K562 (cell line): ENCODE data around the gene ERCC1. TPM values are rescaled to one million over a fixed set of nuclear protein-coding genes. Genes with fewer than 3 reads are reported as not detected.
A peak's percentile ranks its signal among the peaks of the same experiment; 100 is the strongest.

ENCODE experiments used
- CBX1 ChIP-seq: sonication (generic); IDR thresholded peaks from 2 replicates; pipeline ENCODE4 v1.6.1; 2016; ENCODE audit warnings: antibody characterized with exemption, low read depth, mild to moderate bottlenecking
- JUN ChIP-seq, 2 experiments: sonication (generic) in 1 of 2; formaldehyde crosslinking in 1 of 2; IDR thresholded peaks; 2 replicates each; pipeline versions ENCODE4 v1.6.1 to v1.8.0; 2012 to 2022; ENCODE audit warnings: borderline replicate concordance in 2 of 2, mild to moderate bottlenecking in 2 of 2, improper control_type of control experiment in 1 of 2, low read depth in 1 of 2, low read length in 1 of 2, missing genetic modification reagents in 1 of 2
- KDM1A ChIP-seq, 2 experiments: fragments of 450-650 bp; IDR thresholded peaks; 2 replicates each; pipeline ENCODE4 v1.6.1; 2016; ENCODE audit warnings: mild to moderate bottlenecking in 2 of 2
- NR4A1 ChIP-seq, 2 experiments: fragments of 250-450 bp in 1 of 2; fragments of 450-650 bp in 1 of 2; sonication (Bioruptor Pico) in 1 of 2; IDR thresholded peaks; 2 replicates each; pipeline versions ENCODE4 v1.4.0 to v1.6.1; 2016 to 2020; ENCODE audit warnings: mild to moderate bottlenecking in 2 of 2, missing compliant biosample characterization in 1 of 2, missing genetic modification characterization in 1 of 2, moderate library complexity in 1 of 2
- POLR2AphosphoS5 ChIP-seq: IDR thresholded peaks from 2 replicates; pipeline ENCODE4 v1.6.1; 2011; ENCODE audit warnings: mild to moderate bottlenecking, low read depth, low read length, moderate library complexity; ENCODE audit not compliant: control insufficient read depth, insufficient read depth
- TAF1 ChIP-seq: IDR thresholded peaks from 2 replicates; pipeline ENCODE4 v1.6.1; 2011; ENCODE audit warnings: mild to moderate bottlenecking, low read length, moderate library complexity; ENCODE audit not compliant: insufficient read depth, control insufficient read depth, severe bottlenecking; ENCODE audit errors: extremely low read depth
- TBL1XR1 ChIP-seq, 2 experiments: IDR thresholded peaks; 2 replicates each; pipeline ENCODE4 v1.6.1; 2012; ENCODE audit warnings: improper control_type of control experiment in 2 of 2, low read length in 2 of 2, mild to moderate bottlenecking in 1 of 2
- ZNF695 ChIP-seq: fragments of 450-650 bp; formaldehyde crosslinking; IDR thresholded peaks from 2 replicates; pipeline ENCODE4 v1.4.0; 2020; ENCODE audit warnings: mild to moderate bottlenecking, moderate library complexity
- polyA plus RNA-seq, 8 experiments: library from polyadenylated mRNA; depleted of rRNA in 4 of 8; stranded (reverse) in 5 of 8; unstranded in 3 of 8; fragments of >200 nt; fragmentation: Nextera tagmentation in 2 of 8; fragmentation: Illumina TruSeq in 1 of 8; extraction: Ambion mirVana in 2 of 8; extraction: Trizol in 1 of 8; gene quantifications; 2 replicates each; pipeline versions ENCODE4 v1.2.1 to v1.2.3, GENCODE V29; 2011 to 2014; ENCODE audit warnings: inconsistent platforms in 1 of 8, missing spikeins in 1 of 8
- total RNA-seq, 7 experiments: library from RNA; depleted of rRNA in 6 of 7; stranded (reverse); fragments of >200 nt in 6 of 7; fragmentation: Illumina TruSeq in 2 of 7; extraction: Trizol in 2 of 7; gene quantifications; 2 replicates each; pipeline versions ENCODE4 v1.2.1 to v1.2.3, GENCODE V29; 2011 to 2021; ENCODE audit warnings: low replicate concordance in 1 of 7
- TF ChIP-seq, protein P1 (sequence below), 3 experiments: fragments of 200-800 bp in 1 of 3; fragments of 250-450 bp in 1 of 3; fragments of 450-650 bp in 1 of 3; sonication (Bioruptor Pico) in 1 of 3; sonication (Bioruptor generic) in 1 of 3; formaldehyde crosslinking in 1 of 3; IDR thresholded peaks; 2 replicates each; pipeline versions ENCODE4 v1.6.1 to v1.8.0; 2016 to 2022; ENCODE audit warnings: mild to moderate bottlenecking in 2 of 3, missing genetic modification characterization in 2 of 3, missing compliant biosample characterization in 1 of 3, moderate library complexity in 1 of 3
- TF ChIP-seq, protein P2 (sequence below): sonication (generic); formaldehyde crosslinking; IDR thresholded peaks from 2 replicates; pipeline ENCODE4 v1.8.1; 2023; ENCODE audit warnings: mild to moderate bottlenecking, missing genetic modification reagents, moderate library complexity
- TF ChIP-seq, protein P3 (sequence below): sonication (generic); formaldehyde crosslinking; IDR thresholded peaks from 2 replicates; pipeline ENCODE4 v1.8.1; 2023; ENCODE audit warnings: mild to moderate bottlenecking, missing genetic modification reagents
- TF ChIP-seq, protein P4 (sequence below): fragments of 450-650 bp; IDR thresholded peaks from 2 replicates; pipeline ENCODE4 v1.6.1; 2017; ENCODE audit warnings: antibody characterized with exemption, mild to moderate bottlenecking

Gene ERCC1
- total and polyA plus RNA-seq, 9 of the 15 experiments (the other 6 are each of a cell fraction or from before 2014, with no cell fraction given): 9.3 to 92.6 (median 60.0) TPM

DNA sequence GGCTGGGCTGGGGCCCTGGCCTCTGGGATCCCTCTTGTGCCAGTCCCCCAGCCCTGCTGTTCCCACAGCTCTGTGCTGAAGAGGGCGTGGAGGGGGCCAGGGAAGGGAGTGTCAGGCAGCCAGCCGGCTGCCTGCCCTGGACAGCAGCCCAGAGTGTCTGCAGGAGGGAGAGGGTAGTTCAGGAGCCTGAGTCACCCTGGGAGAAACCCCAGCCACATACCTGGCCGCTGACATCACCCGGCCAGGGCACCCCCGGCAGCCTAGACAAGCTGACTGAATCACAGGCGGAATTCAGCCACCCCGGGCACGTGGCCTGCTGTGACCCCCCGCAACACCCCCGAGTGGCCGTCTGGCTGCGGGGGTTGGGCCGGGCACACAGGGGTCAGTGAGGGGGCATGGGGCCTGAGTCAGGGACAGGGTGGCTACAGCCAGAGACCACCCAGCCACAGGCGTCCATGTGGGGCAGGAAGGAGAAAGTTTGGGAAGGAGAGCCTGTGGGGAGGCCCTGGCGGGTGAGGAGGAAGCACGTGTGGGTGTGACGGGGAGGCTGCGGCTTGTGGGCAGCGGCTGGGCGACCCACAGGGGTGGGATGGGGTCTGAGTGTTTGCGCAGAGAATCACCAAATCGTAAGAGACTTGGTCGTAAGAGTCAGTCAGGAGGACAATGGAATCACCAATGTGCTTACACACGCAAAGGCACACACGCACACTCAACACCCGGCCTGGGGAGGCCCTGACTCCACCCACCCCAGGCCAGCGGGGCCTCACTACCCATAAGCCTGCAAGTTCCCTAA is 32.2 kb upstream of the ERCC1 start (continued):
- TF ChIP-seq, protein P1, sequence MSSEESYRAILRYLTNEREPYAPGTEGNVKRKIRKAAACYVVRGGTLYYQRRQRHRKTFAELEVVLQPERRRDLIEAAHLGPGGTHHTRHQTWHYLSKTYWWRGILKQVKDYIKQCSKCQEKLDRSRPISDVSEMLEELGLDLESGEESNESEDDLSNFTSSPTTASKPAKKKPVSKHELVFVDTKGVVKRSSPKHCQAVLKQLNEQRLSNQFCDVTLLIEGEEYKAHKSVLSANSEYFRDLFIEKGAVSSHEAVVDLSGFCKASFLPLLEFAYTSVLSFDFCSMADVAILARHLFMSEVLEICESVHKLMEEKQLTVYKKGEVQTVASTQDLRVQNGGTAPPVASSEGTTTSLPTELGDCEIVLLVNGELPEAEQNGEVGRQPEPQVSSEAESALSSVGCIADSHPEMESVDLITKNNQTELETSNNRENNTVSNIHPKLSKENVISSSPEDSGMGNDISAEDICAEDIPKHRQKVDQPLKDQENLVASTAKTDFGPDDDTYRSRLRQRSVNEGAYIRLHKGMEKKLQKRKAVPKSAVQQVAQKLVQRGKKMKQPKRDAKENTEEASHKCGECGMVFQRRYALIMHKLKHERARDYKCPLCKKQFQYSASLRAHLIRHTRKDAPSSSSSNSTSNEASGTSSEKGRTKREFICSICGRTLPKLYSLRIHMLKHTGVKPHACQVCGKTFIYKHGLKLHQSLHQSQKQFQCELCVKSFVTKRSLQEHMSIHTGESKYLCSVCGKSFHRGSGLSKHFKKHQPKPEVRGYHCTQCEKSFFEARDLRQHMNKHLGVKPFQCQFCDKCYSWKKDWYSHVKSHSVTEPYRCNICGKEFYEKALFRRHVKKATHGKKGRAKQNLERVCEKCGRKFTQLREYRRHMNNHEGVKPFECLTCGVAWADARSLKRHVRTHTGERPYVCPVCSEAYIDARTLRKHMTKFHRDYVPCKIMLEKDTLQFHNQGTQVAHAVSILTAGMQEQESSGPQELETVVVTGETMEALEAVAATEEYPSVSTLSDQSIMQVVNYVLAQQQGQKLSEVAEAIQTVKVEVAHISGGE (CRISPR knock-in tag; IDR thresholded peaks at IDR 0.05): no peak
- TF ChIP-seq, protein P2, sequence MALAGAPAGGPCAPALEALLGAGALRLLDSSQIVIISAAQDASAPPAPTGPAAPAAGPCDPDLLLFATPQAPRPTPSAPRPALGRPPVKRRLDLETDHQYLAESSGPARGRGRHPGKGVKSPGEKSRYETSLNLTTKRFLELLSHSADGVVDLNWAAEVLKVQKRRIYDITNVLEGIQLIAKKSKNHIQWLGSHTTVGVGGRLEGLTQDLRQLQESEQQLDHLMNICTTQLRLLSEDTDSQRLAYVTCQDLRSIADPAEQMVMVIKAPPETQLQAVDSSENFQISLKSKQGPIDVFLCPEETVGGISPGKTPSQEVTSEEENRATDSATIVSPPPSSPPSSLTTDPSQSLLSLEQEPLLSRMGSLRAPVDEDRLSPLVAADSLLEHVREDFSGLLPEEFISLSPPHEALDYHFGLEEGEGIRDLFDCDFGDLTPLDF (CRISPR knock-in tag): no peak
- TF ChIP-seq, protein P3, sequence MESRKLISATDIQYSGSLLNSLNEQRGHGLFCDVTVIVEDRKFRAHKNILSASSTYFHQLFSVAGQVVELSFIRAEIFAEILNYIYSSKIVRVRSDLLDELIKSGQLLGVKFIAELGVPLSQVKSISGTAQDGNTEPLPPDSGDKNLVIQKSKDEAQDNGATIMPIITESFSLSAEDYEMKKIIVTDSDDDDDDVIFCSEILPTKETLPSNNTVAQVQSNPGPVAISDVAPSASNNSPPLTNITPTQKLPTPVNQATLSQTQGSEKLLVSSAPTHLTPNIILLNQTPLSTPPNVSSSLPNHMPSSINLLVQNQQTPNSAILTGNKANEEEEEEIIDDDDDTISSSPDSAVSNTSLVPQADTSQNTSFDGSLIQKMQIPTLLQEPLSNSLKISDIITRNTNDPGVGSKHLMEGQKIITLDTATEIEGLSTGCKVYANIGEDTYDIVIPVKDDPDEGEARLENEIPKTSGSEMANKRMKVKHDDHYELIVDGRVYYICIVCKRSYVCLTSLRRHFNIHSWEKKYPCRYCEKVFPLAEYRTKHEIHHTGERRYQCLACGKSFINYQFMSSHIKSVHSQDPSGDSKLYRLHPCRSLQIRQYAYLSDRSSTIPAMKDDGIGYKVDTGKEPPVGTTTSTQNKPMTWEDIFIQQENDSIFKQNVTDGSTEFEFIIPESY (CRISPR knock-in tag): peak; percentile 68; the same call in 1 of the 2 replicates
- TF ChIP-seq JUN (IDR thresholded peaks at IDR 0.05; ENCODE audit: borderline replicate concordance, low read depth, low read length) (peak; percentile 97), JUN (CRISPR knock-in tag; IDR thresholded peaks at IDR 0.05; ENCODE audit: borderline replicate concordance) (peak; percentile 94), KDM1A (IDR thresholded peaks at IDR 0.05) (peak; percentile 14 to 42; a peak in 2 of 4 replicates), POLR2AphosphoS5 (0 out of 2 replicates have a peak, but pooled peaks have one; percentile 16), TAF1 (peak; percentile 25), CBX1 (0 out of 2 replicates have a peak, but pooled peaks have one; percentile 6), TBL1XR1 (IDR thresholded peaks at IDR 0.05; ENCODE audit: low read length in 2 of 2) (peak in 1 of 2 experiments; percentile 39; a peak in 1 of 4 replicates), NR4A1 (CRISPR knock-in tag; IDR thresholded peaks at IDR 0.05) (0 out of 2 replicates have a peak, but pooled peaks have one; percentile 12), NR4A1 (tag; IDR thresholded peaks at IDR 0.05) (peak; percentile 75; the same call in 1 of the 2 replicates), ZNF695 (no peak)
- TF ChIP-seq, protein P4, sequence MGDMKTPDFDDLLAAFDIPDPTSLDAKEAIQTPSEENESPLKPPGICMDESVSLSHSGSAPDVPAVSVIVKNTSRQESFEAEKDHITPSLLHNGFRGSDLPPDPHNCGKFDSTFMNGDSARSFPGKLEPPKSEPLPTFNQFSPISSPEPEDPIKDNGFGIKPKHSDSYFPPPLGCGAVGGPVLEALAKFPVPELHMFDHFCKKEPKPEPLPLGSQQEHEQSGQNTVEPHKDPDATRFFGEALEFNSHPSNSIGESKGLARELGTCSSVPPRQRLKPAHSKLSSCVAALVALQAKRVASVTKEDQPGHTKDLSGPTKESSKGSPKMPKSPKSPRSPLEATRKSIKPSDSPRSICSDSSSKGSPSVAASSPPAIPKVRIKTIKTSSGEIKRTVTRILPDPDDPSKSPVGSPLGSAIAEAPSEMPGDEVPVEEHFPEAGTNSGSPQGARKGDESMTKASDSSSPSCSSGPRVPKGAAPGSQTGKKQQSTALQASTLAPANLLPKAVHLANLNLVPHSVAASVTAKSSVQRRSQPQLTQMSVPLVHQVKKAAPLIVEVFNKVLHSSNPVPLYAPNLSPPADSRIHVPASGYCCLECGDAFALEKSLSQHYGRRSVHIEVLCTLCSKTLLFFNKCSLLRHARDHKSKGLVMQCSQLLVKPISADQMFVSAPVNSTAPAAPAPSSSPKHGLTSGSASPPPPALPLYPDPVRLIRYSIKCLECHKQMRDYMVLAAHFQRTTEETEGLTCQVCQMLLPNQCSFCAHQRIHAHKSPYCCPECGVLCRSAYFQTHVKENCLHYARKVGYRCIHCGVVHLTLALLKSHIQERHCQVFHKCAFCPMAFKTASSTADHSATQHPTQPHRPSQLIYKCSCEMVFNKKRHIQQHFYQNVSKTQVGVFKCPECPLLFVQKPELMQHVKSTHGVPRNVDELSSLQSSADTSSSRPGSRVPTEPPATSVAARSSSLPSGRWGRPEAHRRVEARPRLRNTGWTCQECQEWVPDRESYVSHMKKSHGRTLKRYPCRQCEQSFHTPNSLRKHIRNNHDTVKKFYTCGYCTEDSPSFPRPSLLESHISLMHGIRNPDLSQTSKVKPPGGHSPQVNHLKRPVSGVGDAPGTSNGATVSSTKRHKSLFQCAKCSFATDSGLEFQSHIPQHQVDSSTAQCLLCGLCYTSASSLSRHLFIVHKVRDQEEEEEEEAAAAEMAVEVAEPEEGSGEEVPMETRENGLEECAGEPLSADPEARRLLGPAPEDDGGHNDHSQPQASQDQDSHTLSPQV: peak; percentile 89
